Erythroblast (primary cell): ENCODE measurements around the gene PTCHD4.

ENCODE experiments used
- GATA1 ChIP-seq: IDR thresholded peaks from 2 replicates; pipeline ENCODE4 v1.6.1; 2011; ENCODE audit warnings: low read depth, mild to moderate bottlenecking, control low read depth, low read length, moderate library complexity
- POLR2A ChIP-seq: IDR thresholded peaks from 2 replicates; pipeline ENCODE4 v1.6.1; 2011; ENCODE audit warnings: mild to moderate bottlenecking, low read length

DNA sequence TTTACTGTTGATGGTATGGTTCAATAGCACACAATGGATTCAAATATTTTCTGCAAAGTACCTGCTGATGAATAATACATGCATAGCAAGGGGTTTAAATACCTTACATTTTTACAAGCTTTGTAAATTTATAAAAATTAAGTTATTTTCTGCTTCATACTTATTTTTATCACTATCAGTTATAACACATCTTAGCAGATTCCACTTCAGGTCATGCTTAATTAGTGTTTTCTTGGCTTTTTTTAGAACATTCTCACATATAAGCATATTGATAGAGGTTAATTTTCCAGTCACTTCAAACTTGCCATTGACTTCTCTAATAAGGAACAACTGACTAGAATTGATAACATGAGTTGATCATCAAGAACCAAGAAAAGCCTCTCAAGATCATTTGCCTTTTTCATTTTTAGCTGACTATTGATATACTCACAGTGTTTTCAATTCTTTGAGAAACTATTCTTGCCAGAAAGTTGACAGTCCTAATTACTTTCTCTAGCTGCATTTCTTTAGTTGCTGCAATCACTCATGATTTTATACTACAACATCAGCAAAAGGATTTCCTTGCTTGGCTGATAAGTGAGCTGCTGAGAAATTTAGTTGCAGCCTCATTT lies 25.8 kb downstream of the PTCHD4 start:
- TF ChIP-seq POLR2A = no peak
- TF ChIP-seq GATA1 = no peak
